HG02623 (cell line): ENCODE data around the gene IL4R.
A peak's percentile ranks its signal among the peaks of the same experiment; 100 is the strongest.

Experiments
- ATAC-seq: cut with Tn5 transposase; IDR thresholded peaks from one replicate; pipeline ENCODE4 v1.9.1; 2021; ENCODE audit warnings: moderate library complexity; ENCODE audit not compliant: unreplicated experiment

Gene IL4R

DNA sequence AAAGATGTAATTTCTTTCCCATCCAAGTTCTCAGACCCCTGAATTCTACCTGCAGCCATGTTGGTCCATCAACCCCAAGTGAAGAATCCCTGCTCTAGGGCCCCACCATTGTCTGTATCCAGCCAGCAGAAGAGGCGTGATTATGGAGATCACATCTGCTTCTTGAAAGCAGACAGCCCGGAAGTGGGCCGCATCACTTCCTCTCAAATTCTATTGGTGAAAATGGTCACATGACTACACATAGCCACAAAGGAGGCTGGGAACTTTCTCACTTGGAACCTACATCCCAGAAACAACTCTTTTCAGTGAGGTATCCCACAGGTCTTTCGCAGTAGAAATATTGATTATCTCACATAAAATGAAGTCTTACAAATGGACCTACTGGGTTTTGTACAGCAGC, 40.1 kb downstream of the IL4R start:
- no peak for ATAC-seq

DNA sequence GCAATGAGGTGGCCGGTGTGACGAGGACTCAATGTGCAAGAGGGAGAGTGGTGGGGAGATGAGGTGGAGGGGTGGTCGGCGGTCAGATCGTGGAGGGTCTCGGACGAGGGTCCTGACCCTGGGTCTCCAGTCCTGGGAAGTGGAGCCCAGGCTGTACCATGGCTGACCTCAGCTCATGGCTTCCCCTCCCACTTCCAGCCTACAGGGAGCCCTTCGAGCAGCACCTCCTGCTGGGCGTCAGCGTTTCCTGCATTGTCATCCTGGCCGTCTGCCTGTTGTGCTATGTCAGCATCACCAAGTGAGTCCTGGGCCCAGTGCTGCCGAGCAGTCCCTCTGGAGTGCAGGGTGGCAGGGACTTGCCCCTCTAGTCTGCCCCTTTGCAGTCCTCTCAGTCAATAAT, 41.8 kb downstream of the IL4R start:
- no peak for ATAC-seq

DNA sequence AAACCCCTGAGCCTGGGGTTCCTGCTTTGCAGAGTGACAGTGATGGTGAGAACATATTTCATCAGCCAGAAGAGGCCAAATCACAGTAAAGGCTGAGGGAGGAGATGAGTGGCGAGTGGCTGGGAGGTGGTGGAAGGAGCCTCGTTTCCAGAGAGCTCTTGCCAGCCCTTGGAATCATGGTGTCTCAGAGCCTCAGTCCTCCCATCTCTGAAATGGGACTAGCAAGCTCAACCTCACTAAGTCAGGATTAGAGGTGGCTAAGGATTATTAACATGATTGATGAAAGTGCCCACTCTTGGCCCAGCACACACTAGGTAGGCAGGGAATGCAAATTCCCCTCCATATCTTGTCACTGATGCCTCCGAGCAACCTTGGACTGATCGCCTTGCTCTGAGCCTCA, 43.0 kb downstream of the IL4R start:
- ATAC-seq, result no peak

DNA sequence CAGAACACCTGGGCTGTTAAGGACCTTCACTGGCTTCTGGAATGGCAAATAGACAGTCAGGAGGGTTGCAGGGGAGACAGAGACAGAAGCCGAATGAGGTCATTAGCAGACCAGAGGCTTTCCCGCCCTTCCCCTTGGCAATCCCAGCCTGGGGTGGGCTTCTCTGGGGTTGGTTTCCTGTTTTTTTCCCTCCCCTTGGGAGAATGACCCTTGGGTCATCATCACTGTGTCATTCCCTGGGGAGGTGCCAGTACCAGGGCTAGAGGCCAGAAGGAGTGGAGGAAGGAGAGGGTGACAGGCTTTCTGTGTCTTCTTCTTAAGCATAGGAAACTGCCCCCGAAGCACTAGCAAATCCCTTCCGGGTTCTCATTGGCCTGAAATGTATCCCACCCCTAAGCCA, 45.3 kb downstream of the IL4R start:
- ATAC-seq, result no peak

DNA sequence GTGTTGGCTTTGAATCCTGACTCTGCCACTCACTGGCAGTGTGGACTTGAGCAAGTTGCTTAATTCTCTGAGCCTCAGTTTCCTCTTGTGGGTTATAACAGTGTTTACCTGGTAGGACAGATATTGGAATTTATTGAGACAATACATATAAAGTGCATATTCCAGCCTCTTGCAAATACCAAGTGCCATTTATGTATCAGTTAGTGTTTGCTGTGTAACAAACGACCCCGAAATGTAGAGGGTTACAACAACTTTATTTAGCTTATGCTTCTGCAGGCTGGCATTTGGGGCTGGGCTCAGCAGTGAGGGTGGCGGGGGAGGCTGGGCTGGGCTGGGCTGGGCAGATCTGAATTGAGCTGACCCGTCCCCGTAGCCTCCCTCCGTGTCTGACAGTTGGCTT, 45.8 kb downstream of the IL4R start:
- ATAC-seq, result no peak

DNA sequence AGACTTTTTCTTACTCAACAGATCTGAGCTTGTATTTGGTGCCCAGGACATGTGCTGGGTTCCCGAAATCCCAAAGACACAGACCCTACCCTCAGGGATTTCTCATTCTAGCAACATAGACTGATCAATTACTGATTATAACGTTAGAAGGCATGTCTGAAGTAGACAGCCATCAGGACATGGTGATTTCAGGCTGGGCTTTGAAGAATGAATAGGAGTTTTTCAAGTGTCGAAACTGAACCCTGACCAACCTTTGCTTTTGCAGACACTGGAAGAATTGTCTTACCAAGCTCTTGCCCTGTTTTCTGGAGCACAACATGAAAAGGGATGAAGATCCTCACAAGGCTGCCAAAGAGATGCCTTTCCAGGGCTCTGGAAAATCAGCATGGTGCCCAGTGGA, 48.2 kb downstream of the IL4R start:
- ATAC-seq, result no peak

DNA sequence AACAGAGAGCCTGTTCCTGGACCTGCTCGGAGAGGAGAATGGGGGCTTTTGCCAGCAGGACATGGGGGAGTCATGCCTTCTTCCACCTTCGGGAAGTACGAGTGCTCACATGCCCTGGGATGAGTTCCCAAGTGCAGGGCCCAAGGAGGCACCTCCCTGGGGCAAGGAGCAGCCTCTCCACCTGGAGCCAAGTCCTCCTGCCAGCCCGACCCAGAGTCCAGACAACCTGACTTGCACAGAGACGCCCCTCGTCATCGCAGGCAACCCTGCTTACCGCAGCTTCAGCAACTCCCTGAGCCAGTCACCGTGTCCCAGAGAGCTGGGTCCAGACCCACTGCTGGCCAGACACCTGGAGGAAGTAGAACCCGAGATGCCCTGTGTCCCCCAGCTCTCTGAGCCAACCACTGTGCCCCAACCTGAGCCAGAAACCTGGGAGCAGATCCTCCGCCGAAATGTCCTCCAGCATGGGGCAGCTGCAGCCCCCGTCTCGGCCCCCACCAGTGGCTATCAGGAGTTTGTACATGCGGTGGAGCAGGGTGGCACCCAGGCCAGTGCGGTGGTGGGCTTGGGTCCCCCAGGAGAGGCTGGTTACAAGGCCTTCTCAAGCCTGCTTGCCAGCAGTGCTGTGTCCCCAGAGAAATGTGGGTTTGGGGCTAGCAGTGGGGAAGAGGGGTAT, 48.9 kb downstream of the IL4R start:
- no peak for ATAC-seq

DNA sequence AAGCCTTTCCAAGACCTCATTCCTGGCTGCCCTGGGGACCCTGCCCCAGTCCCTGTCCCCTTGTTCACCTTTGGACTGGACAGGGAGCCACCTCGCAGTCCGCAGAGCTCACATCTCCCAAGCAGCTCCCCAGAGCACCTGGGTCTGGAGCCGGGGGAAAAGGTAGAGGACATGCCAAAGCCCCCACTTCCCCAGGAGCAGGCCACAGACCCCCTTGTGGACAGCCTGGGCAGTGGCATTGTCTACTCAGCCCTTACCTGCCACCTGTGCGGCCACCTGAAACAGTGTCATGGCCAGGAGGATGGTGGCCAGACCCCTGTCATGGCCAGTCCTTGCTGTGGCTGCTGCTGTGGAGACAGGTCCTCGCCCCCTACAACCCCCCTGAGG, 49.5 kb downstream of the IL4R start:
- ATAC-seq, result no peak

DNA sequence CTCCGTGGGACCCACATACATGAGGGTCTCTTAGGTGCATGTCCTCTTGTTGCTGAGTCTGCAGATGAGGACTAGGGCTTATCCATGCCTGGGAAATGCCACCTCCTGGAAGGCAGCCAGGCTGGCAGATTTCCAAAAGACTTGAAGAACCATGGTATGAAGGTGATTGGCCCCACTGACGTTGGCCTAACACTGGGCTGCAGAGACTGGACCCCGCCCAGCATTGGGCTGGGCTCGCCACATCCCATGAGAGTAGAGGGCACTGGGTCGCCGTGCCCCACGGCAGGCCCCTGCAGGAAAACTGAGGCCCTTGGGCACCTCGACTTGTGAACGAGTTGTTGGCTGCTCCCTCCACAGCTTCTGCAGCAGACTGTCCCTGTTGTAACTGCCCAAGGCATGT, 50.0 kb downstream of the IL4R start:
- no peak for ATAC-seq

DNA sequence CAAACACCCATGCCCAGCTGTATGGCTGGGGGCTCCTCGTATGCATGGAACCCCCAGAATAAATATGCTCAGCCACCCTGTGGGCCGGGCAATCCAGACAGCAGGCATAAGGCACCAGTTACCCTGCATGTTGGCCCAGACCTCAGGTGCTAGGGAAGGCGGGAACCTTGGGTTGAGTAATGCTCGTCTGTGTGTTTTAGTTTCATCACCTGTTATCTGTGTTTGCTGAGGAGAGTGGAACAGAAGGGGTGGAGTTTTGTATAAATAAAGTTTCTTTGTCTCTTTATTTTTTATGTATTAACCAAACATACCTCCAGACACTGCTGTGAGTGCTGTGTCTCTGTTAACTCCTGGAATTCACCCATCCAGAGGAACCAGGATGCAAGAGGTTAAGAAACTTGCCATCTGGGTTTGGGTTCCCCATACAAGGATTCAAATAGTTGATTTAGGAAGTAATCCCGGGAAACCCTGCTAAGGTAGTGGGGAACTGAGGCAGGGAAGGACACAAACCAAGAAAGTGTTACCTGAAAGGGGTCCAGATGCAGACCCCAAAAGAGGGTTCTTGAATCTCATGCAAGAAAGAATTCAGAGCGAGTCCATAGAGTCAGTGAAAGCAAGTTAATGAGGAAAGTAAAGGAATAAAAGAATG, 50.8 kb downstream of the IL4R start:
- no peak for ATAC-seq

DNA sequence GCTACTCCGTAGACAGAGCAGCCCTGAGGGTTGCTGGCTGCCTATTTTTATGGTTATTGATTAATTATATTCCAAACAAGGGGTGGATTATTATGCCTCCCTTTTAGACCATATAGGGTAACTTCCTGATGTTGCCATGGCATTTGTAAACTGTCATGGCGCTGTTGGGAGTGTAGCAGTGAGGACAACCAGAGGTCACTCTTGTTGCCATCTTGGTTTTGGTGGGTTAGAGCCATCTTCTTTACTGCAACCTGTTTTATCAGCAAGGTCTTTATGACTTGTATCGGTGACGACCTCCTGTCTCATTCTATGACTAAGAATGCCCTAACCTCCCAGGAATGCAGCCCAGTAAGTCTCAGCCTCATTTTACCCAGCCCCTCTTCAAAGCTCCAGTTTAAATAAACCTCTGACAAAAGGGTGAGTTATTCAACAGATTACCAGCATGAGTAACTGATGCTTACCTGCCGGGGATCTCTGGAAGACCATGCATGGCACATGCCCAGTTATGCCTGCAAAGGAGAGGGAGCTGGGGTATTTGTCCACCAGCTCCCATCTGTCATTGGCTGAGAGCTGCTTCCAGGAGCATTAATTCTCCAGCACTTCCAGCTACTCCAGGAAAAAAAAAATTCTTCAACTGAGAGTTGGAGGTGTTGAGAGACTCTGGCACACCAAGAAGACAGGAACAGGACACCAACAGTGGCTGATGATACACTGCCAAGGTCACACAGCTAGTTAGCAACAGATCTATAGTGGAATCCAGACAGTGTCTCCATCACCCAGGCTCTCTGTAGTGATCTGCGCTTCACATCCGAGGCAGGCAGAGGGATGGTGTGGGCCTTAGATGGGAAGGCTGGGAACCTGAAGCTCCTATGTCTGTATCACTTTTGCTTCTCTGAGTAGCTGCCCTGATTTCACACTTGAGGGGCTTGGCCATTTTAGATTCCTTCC, 51.6 kb downstream of the IL4R start:
- no peak for ATAC-seq

DNA sequence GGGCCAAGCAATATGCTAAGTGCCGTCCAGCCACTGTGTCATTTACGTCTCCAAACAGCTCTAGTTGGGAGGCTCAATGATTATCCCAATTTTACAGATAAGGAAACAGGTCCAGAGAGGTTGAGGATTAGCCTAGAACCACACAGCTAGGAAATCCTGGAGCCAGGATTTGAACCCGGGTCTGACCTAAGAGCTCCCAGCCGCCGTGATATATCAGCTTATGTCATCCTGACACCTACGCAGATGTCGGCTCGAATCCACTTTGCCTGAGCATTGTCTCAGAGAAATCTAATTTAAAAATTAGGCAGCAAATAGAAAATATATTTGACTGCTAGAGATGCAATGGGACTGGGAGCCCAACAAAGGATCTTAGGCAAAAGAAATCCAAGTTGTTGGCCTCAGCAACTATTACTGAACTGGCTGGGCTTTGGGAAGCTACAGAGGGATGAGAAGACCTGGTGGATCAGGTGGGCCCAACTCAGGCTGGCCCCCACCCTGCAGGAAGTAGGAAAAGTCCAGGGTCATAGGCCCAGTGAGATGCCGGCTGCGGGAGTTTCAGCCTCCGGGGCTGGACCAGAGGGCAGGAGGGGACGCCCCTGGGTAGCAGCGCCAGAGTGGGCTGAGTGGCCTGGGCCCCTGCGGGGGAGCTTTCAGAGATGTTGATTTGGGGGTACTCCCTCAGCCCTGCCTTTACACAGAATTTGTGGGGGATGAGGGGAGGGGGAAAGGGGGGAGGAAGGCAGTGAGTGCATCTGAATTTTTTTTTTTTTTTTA, 53.1 kb downstream of the IL4R start:
- no peak for ATAC-seq

DNA sequence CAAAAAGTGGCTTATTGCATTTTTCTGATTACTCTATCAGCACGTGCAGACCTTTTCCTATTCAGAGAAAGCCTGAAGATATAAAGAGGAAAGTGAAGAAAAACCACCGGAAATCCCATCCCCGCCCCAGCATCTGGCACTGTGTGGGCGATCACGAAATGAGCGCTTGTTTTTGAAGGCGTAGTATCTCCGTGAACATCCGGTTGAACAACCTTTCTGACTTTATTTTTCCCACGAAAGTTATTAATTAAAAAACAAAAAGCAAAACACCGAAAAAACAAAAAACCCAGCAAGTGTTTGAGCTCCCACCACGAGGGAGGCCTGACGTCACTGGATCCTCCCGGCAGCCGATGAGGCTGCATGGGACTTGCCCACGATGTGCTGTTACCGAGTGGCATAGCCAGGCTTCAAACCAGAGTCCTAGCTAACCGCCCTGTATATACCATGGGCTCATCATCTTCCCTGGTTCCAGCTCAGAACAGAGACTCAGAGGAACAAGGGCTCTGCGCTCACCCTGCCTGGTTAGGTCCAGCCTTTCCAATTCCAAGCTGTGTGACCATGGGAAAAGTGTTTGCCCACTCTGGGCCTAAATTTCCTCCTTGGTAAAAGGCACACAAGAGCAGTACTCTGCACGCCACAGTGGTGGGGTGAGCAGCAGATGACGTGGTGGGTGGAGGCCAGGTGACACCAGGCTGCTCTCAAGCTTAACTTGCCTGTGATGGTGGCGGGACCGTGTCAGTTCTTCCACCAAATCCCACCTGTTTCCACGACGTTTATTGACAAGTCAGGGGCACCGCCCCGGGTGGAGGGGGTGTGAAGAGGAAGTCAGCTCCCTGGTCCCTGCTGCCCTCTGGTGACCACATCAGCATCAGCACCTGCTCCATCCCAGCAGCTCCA, 53.9 kb downstream of the IL4R start:
- peak; percentile 62 for ATAC-seq

DNA sequence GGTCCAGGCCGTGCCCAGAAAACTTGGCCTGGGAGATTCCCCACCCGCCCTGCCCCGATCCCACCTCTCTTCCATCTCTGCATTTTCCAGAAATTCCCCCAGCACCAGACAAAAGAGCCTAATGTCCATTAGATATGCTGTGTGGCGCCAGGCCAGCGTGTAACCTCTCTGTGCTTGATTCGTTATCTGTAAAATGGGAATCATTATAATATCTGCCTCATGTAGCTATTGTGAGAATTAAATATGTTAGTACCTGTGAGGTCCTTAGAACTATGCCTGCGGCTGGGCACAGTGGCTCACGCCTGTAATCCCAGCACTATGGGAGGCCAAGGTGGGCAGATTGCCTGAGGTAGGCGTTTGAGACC, 54.6 kb downstream of the IL4R start:
- ATAC-seq, result no peak

DNA sequence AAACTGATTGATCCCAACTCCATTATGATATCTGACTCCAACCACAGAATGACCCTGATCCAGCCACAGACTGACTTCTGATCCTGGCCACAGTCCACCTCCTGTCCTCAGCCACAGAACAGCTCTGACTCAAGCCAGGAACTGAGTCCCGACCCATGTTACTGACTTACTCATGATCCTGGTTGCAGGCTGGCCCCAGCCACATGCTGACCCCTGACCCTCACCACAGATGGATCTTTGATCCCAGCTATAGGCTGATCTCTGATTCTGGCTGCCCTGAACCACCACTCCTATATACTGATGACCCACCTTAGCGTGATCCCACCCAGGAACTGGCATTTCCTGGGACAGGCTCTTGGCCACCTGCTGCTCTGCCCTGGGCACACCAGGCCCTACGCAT, 56.0 kb downstream of the IL4R start:
- ATAC-seq, result no peak

DNA sequence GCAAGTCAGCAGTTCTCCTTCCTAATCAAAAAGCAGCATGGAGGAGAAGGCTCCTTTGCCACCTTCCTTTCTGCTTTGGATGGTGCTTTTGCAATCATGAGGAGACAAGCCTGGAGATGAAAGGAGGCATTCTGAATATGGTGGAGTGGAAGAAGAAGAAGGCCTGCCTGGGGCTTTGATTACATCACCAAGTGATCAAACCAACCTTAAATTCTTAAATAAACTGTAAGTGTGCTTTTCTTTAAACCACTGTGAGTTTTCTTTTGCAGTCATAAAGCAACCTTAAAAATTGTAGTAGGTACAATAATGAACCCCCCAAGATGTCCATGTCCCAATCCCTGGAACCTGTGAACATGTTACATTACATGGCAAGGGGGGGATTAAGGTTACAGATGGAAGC, 56.5 kb downstream of the IL4R start:
- ATAC-seq, result no peak

DNA sequence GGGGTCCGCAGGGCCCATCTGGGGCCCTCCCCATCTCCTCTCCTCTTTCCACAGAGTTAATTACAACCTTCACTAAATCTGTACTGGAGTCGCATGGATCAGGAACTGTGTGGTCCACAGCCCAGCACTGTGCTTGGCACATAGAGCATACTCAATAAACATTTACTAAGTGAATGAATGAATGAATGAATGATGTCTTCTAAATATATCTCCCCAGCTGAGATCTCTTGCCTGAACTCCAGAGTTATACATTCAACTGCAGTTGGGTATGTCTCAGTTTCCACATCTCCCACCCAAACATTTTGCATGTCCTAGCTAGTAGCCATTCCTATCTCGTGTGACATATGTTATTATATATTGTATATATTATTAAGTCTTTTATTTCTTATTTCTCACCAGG, 59.5 kb downstream of the IL4R start:
- no peak for ATAC-seq

DNA sequence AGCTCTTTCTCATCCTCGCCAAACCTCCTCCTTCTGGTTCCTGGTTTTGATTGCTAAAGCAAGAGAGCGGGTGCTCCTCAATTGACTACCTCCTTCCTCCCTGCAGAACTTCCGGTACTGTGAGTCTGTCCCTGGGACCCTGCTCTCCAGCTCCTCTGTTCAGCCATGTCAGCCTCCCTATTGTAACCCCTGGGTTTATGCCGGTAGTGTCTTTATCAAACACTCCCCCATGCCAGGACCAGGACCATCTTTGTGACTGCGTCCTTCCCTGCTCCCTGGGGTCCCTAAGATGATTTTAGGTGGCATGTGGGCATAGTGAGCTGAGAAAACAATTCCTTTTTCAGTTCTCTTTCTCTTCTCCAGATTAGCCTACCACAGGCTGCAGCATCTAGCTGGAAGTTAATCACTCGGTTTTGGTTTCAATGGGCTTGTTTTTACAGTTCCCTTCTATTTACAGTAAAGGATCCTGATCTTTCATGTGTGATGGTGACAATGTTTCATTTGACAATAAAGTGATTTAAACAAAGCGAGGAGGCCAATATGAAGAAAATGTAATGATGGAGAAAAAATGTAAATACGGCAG, 60.5 kb downstream of the IL4R start:
- ATAC-seq, result no peak

DNA sequence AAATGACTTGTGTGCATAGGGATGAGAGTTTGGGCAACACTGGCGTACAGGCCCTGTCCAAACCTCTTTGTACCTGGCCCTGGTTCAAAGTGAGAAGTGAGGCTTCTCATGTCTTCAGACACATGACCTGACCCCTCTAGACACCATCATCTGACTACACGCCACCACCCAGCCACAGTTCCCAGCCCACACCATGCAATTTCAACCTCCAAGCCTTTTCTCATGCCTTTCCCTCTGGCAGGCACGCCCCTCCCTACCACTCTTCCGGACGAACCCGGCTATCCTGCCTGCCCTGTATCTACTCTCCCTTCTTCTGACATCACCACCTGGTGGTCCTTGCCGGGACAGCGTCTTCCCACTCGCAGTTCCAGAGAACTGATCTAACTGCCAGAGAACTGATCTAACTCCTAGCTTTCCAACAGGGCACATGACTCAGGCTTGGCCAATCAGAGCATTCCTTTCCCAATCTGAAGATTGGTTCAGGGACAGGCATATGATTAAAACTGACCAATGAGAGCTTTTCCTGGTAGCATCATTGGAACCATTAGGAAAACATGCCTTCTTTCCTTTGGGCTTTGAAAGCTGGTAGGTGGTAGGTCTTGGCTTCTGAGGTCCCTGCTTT, 61.1 kb downstream of the IL4R start:
- peak; percentile 34 for ATAC-seq
